Eye (tissue), 1 donor: Measurements from ENCODE around the gene REXO4.
A peak's percentile ranks its signal among the peaks of the same experiment; 100 is the strongest.
"Not testable (repeated sequence)": the region's sequence is repeated elsewhere in the genome, so short reads cannot be mapped to it uniquely, and the experiment has no call there.

Source experiments
- DNase-seq: peaks from one replicate; pipeline ENCODE4 v3.0.0-alpha.2; 2015

The REXO4 gene

GRCh38 chr9:133386338-133386737 lies 31.5 kb downstream of the REXO4 start:
- no peak for DNase-seq

- no peak for DNase-seq
Observed at GRCh38 chr9:133385452-133385851, 32.4 kb downstream of the REXO4 start.

GRCh38 chr9:133384736-133385321 lies 33.0 kb downstream of the REXO4 start:
- no peak for DNase-seq

- DNase-seq: no peak
Observed at GRCh38 chr9:133383438-133383837, 34.4 kb downstream of the REXO4 start.

- DNase-seq: no peak
Observed at GRCh38 chr9:133382507-133383141, 35.2 kb downstream of the REXO4 start.

- DNase-seq: no peak
Observed at GRCh38 chr9:133380734-133381133, 37.1 kb downstream of the REXO4 start.

GRCh38 chr9:133379153-133380086 lies 38.4 kb downstream of the REXO4 start:
- DNase-seq: no peak

GRCh38 chr9:133378408-133378962 lies 39.3 kb downstream of the REXO4 start:
- DNase-seq: no peak

- no peak for DNase-seq
Observed at GRCh38 chr9:133377721-133378216, 40.0 kb downstream of the REXO4 start.

- DNase-seq: not testable (repeated sequence)
Observed at GRCh38 chr9:133377280-133377679, 40.5 kb downstream of the REXO4 start.

- peak; percentile 98 for DNase-seq
Observed at GRCh38 chr9:133375724-133376654, 41.8 kb downstream of the REXO4 start, which contains the start of the genes STKLD1 and SURF4. STKLD1 (plus strand) TSS chr9:133376366; CDS start chr9:133376474, 108 bp downstream. SURF4 (minus strand) TSS chr9:133376060; CDS start chr9:133375969, 91 bp downstream.

GRCh38 chr9:133375116-133375723 lies 42.6 kb downstream of the REXO4 start:
- peak; percentile 63 for DNase-seq

GRCh38 chr9:133374612-133375115 lies 43.1 kb downstream of the REXO4 start:
- no peak for DNase-seq

GRCh38 chr9:133372144-133372543 lies 45.7 kb downstream of the REXO4 start:
- no peak for DNase-seq

- no peak for DNase-seq
Observed at GRCh38 chr9:133371261-133371711, 46.5 kb downstream of the REXO4 start.

- no peak for DNase-seq
Observed at GRCh38 chr9:133370685-133371084, 47.1 kb downstream of the REXO4 start.

GRCh38 chr9:133369933-133370332 lies 47.9 kb downstream of the REXO4 start:
- no peak for DNase-seq

- DNase-seq: no peak
Observed at GRCh38 chr9:133369422-133369821, 48.4 kb downstream of the REXO4 start.

GRCh38 chr9:133368249-133368881 lies 49.4 kb downstream of the REXO4 start:
- no peak for DNase-seq

- DNase-seq: no peak
Observed at GRCh38 chr9:133367778-133368177, 50.0 kb downstream of the REXO4 start.

- no peak for DNase-seq
Observed at GRCh38 chr9:133367221-133367620, 50.6 kb downstream of the REXO4 start.
